Neural crest cell (in vitro differentiated cells): Measurements from ENCODE around the gene CXCR4. TPM values are rescaled to one million over a fixed set of nuclear protein-coding genes. Genes with fewer than 3 reads are reported as not detected.

Source experiments
- DNase-seq: peaks from one replicate; pipeline ENCODE4 v3.0.0; 2021; ENCODE audit warnings: low read depth, mixed read lengths, low spot score
- H3K27ac Mint-ChIP-seq: one replicate; pipeline ENCODE4 v1.8.0; 2021; ENCODE audit warnings: mild to moderate bottlenecking, mixed read lengths; ENCODE audit not compliant: unreplicated experiment
- H3K27me3 Mint-ChIP-seq: 2 replicates; pipeline ENCODE4 v1.8.0; 2021; ENCODE audit warnings: low read depth, mild to moderate bottlenecking, mixed read lengths
- H3K36me3 Mint-ChIP-seq: 2 replicates; pipeline ENCODE4 v1.8.0; 2021; ENCODE audit warnings: low read depth, mild to moderate bottlenecking, mixed read lengths
- H3K4me1 Mint-ChIP-seq: 2 replicates; pipeline ENCODE4 v1.8.0; 2021; ENCODE audit warnings: mixed read lengths
- H3K4me3 Mint-ChIP-seq: one replicate; pipeline ENCODE4 v1.8.0; 2021; ENCODE audit warnings: mild to moderate bottlenecking, mixed read lengths
- H3K9me3 Mint-ChIP-seq: 2 replicates; pipeline ENCODE4 v1.8.0; 2021; ENCODE audit warnings: mixed read lengths
- CTCF ChIP-seq: fragments of 200-600 bp; sonication (generic); conservative IDR thresholded peaks from 2 replicates; pipeline ENCODE4 v1.5.0; 2021; ENCODE audit warnings: antibody characterized with exemption, mild to moderate bottlenecking
- total RNA-seq: library from RNA; stranded (reverse); gene quantifications from 2 replicates; pipeline ENCODE4 v1.2.1, GENCODE V29; 2021

Gene CXCR4
- total RNA-seq, 1 donor from 2014 or later: 37.5 TPM

- TF ChIP-seq CTCF: no peak
Measured at GRCh38 chr2:136139631-136140030, 21.7 kb upstream of the CXCR4 start.

GRCh38 chr2:136137982-136138381 lies 20.0 kb upstream of the CXCR4 start:
- Mint-ChIP-seq H3K4me3 (no peak overlapping the region), H3K27ac (no peak overlapping the region), H3K27me3 (no peaks in the 10 kb centered on the region)

More at GRCh38 chr2:136139631-136140030, 21.7 kb upstream of the CXCR4 start:
- Mint-ChIP-seq H3K9me3 (no peaks in the 10 kb centered on the region), H3K27ac (no peak overlapping the region), H3K4me1 (peaks cover 11% of the 10 kb centered on the region), H3K27me3 (no peaks in the 10 kb centered on the region), H3K36me3 (no peaks in the 10 kb centered on the region), H3K4me3 (no peak overlapping the region)
- no peak for DNase-seq

GRCh38 chr2:136136931-136137330 lies 19.0 kb upstream of the CXCR4 start:
- no peak for DNase-seq

More at GRCh38 chr2:136137982-136138381, 20.0 kb upstream of the CXCR4 start:
- H3K9me3 Mint-ChIP-seq: no peaks in the 10 kb centered on the region
- no peak for DNase-seq
- no peaks in the 10 kb centered on the region for H3K36me3 Mint-ChIP-seq
- H3K4me1 Mint-ChIP-seq: peaks cover 18% of the 10 kb centered on the region
- no peak for TF ChIP-seq CTCF

GRCh38 chr2:136135921-136136906 lies 18.3 kb upstream of the CXCR4 start:
- no peaks in the 10 kb centered on the region for H3K27me3 Mint-ChIP-seq
- no peak overlapping the region for H3K4me3 Mint-ChIP-seq
- no peaks in the 10 kb centered on the region for H3K9me3 Mint-ChIP-seq
- H3K36me3 Mint-ChIP-seq: no peaks in the 10 kb centered on the region
- no peak overlapping the region for H3K27ac Mint-ChIP-seq
- TF ChIP-seq CTCF: no peak
- DNase-seq: no peak
- peaks cover 14% of the 10 kb centered on the region for H3K4me1 Mint-ChIP-seq

More at GRCh38 chr2:136136931-136137330, 19.0 kb upstream of the CXCR4 start:
- Mint-ChIP-seq H3K4me3 (no peak overlapping the region), H3K27me3 (no peaks in the 10 kb centered on the region), H3K36me3 (no peaks in the 10 kb centered on the region), H3K4me1 (peaks cover 14% of the 10 kb centered on the region), H3K9me3 (no peaks in the 10 kb centered on the region), H3K27ac (no peak overlapping the region)
- no peak for TF ChIP-seq CTCF

GRCh38 chr2:136135462-136135861 lies 17.5 kb upstream of the CXCR4 start:
- H3K27ac Mint-ChIP-seq: no peak overlapping the region
- H3K4me1 Mint-ChIP-seq: peaks cover 14% of the 10 kb centered on the region
- no peak for TF ChIP-seq CTCF
- no peak for DNase-seq
- H3K9me3 Mint-ChIP-seq: no peaks in the 10 kb centered on the region
- no peak overlapping the region for H3K4me3 Mint-ChIP-seq
- H3K27me3 Mint-ChIP-seq: no peaks in the 10 kb centered on the region
- no peaks in the 10 kb centered on the region for H3K36me3 Mint-ChIP-seq
